Ovary (tissue), 9 donors: ENCODE measurements around the gene ASB11. TPM values are rescaled to one million over a fixed set of nuclear protein-coding genes. Genes with fewer than 3 reads are reported as not detected.

Experiments
- DNase-seq, 5 donors: peaks; one replicate each; pipeline ENCODE4 v3.0.0-alpha.2; 2019 to 2020
- H3K27ac ChIP-seq, 2 donors: fragments of 200-600 bp; one replicate each; pipeline versions ENCODE4 v1.5.1 to v1.8.0; 2019 to 2022
- H3K27me3 ChIP-seq: fragments of 200-600 bp; one replicate; pipeline ENCODE4 v1.8.0; 2022
- H3K36me3 ChIP-seq: fragments of 200-600 bp; sonication (generic); one replicate; pipeline ENCODE4 v1.5.1; 2019
- H3K4me1 ChIP-seq: one replicate; pipeline ENCODE4 v1.8.1; 2013; ENCODE audit warnings: mild to moderate bottlenecking, moderate library complexity; ENCODE audit not compliant: insufficient read depth
- H3K4me3 ChIP-seq: fragments of 200-600 bp; sonication (generic); one replicate; pipeline ENCODE4 v1.5.1; 2017
- H3K9me3 ChIP-seq, 2 donors: fragments of 200-600 bp in 1 of 2; sonication (generic) in 1 of 2; one replicate each; pipeline versions ENCODE4 v1.5.1 to v1.8.1; 2013 to 2019; ENCODE audit warnings: mild to moderate bottlenecking in 1 of 2, moderate library complexity in 1 of 2
- EP300 ChIP-seq: sonication (generic); formaldehyde crosslinking; IDR thresholded peaks from one replicate; pipeline ENCODE4 v1.6.1; 2017; ENCODE audit warnings: antibody characterized with exemption
- POLR2A ChIP-seq: fragments of 450-650 bp; IDR thresholded peaks from one replicate; pipeline ENCODE4 v1.6.1; 2017; ENCODE audit warnings: antibody characterized with exemption, mild to moderate bottlenecking, moderate library complexity
- WGBS, 3 donors: extraction: QIAGEN DNeasy Blood & Tissue Kit in 1 of 3; methylation state at CpG; one replicate each; pipeline versions ENCODE4 v1.1.5 to v1.1.7; 2013 to 2017; 5-methylcytosine and 5-hydroxymethylcytosine counted together
- intact Hi-C, 4 donors: fragments of 100-400 bp; cut with DNase I; formaldehyde crosslinking; loops; one replicate each; pipeline versions ENCODE4 v1.11.0 to v1.15.1; 2022 to 2023
- polyA plus RNA-seq, 2 donors: library from polyadenylated mRNA; stranded (reverse); fragments of 200-250 nt in 1 of 2; fragments of 350-450 nt in 1 of 2; fragmentation: Illumina TruSeq in 1 of 2; extraction: RNeasy Lipid Tissue Mini Kit (QIAGEN cat#74804) in 1 of 2; gene quantifications; one replicate each; pipeline ENCODE4 v1.2.3, GENCODE V29; 2013 to 2014
- total RNA-seq, 7 donors: library from RNA; depleted of rRNA in 2 of 7; stranded (reverse); fragments of >200 nt in 2 of 7; fragmentation: NEBNext Ultra II Directional in 3 of 7; extraction: Animal tissue kit (Norgen Biotek cat#: 25700) in 3 of 7; gene quantifications; one replicate each; pipeline versions ENCODE4 v1.1.0 to v1.2.4, GENCODE V29; 2016 to 2023
- TF ChIP-seq, protein P1 (sequence below), 3 donors: fragments of 450-650 bp in 2 of 3; fragments of 200-600 bp in 1 of 3; IDR thresholded peaks; one replicate each; pipeline versions ENCODE4 v1.5.1 to v1.8.0; 2016 to 2022; ENCODE audit warnings: antibody characterized with exemption in 3 of 3, mild to moderate bottlenecking in 1 of 3
- donor health status: DM: no; HTN: no; CAD: no; lungs with moderate emphysema.
- donor health status: DM: no; HTN: no; CAD: no.
- donor health status: Bipolar disorder and iron deficiency.
- donor health status: DM: yes; HTN: yes; CAD: no.
- donor health status: DM: no; HTN: no; CAD: no.
- donor health status: DM: yes; HTN: yes; CAD: no.

ASB11 gene
- total and polyA plus RNA-seq, 9 donors, result 0.06 to 0.08 TPM; not detected in 7

DNA sequence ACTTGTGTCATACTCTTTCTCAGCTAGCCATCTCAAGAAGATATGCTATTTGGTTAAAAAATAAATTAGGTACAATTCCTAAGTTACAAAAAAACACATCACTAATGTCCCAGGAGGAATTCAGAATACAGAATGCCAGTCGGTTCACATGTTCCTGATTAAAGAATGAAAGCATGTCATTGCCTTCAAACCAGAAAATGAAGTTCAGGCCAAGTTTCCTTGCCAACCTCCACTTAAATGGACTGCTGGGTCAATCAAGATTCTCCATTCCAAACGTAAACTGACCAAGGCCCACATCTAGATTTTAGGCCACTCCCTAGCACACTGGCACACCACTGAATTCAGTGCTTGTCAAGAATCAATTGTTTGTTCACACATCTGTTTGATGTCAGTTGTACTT lies 13.4 kb upstream of the ASB11 start:
- no peak for TF ChIP-seq POLR2A
- TF ChIP-seq, protein P1, sequence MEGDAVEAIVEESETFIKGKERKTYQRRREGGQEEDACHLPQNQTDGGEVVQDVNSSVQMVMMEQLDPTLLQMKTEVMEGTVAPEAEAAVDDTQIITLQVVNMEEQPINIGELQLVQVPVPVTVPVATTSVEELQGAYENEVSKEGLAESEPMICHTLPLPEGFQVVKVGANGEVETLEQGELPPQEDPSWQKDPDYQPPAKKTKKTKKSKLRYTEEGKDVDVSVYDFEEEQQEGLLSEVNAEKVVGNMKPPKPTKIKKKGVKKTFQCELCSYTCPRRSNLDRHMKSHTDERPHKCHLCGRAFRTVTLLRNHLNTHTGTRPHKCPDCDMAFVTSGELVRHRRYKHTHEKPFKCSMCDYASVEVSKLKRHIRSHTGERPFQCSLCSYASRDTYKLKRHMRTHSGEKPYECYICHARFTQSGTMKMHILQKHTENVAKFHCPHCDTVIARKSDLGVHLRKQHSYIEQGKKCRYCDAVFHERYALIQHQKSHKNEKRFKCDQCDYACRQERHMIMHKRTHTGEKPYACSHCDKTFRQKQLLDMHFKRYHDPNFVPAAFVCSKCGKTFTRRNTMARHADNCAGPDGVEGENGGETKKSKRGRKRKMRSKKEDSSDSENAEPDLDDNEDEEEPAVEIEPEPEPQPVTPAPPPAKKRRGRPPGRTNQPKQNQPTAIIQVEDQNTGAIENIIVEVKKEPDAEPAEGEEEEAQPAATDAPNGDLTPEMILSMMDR (IDR thresholded peaks at IDR 0.05), result no peak
- TF ChIP-seq EP300, result no peak
- Histone ChIP-seq H3K4me3 (no peak overlapping the region), H3K27me3 (no peaks in the 10 kb centered on the region), H3K9me3 (no peaks in the 10 kb centered on the region), H3K4me1 (no peaks in the 10 kb centered on the region), H3K27ac (no peak overlapping the region), H3K36me3 (no peaks in the 10 kb centered on the region)
- no peak for DNase-seq
- 48 to 54% (median 53%) methylated on average over 2 of the region's 2 CpGs for WGBS, 3 donors
- intact Hi-C loops, result no loop called here

DNA sequence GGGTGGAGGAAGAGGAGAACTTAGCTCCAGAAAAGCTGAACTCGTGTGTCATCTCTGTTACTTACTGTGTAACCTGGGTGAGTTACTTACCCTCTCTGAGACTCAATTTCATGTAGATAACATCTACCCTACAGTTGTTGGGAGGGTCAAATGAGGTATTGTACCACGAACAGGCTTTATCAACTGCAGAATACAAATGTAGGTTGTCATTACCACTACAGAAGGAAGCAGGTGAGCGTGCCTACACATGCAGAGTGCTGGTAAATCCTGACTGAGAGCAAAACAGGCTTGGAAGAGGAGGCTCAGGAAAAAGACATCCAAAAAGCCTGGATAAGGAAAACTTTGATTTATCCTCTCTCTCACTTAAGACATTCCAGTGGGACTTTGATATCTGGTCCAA lies 12.7 kb upstream of the ASB11 start:
- no peaks in the 10 kb centered on the region for H3K4me1 ChIP-seq
- 59 to 66% (median 60%) methylated on average over 3 of the region's 3 CpGs for WGBS, 3 donors

DNA sequence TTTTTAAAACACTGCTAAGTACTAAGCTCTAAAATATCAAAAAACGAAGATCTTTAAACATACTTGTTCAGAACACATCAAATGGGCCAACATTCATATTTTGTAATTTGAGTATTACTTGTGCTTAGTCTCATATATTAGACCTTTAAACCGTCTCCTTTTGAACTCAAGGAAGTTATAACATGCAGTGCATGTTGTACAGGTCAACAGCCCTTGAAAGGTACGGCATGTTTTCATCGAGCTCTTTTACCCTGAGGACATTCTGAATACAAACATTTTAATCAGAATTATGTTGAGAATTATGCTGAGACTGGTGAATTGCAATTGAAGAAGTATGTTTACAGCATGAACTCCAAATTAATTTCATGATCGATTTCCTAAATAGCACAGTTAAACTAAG lies 7.0 kb upstream of the ASB11 start:
- intact Hi-C loops, result no loop called here
- TF ChIP-seq EP300, result no peak
- TF ChIP-seq, protein P1 (IDR thresholded peaks at IDR 0.05), result no peak
- TF ChIP-seq POLR2A, result no peak
- Histone ChIP-seq H3K4me3 (no peak overlapping the region), H3K36me3 (no peaks in the 10 kb centered on the region), H3K27me3 (no peaks in the 10 kb centered on the region), H3K9me3 (no peaks in the 10 kb centered on the region), H3K27ac (no peak overlapping the region), H3K4me1 (no peaks in the 10 kb centered on the region)
- WGBS, 3 donors, result 60 to 76% (median 72%) methylated on average over 5 of the region's 5 CpGs
- DNase-seq, result no peak

More for the DNA sequence above, 12.7 kb upstream of the ASB11 start:
- Histone ChIP-seq H3K36me3 (no peaks in the 10 kb centered on the region), H3K4me3 (no peak overlapping the region), H3K27ac (no peak overlapping the region), H3K9me3 (no peaks in the 10 kb centered on the region), H3K27me3 (no peaks in the 10 kb centered on the region)
- no peak for TF ChIP-seq POLR2A
- TF ChIP-seq, protein P1 (IDR thresholded peaks at IDR 0.05), result no peak
- no peak for TF ChIP-seq EP300
- intact Hi-C loops, result no loop called here
- DNase-seq, result no peak

DNA sequence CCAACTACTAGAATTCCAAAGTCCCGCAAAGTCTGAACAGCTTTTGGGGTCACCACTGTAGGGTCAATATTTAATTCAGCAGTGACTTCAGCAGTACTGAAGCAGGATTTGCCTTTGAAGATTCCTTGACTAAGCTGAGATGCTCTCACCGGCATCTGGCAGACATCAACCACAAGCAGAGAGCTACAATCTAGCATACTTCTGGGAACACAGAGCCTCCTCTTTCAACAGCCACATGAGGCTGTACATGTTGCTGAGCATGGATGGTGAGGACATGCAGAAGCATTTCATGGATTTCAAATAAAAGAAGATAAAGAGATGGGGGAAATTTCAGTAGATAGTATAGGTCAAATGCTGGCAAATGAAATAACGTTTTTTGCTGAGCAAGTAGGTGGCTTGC lies 6.6 kb upstream of the ASB11 start:
- Histone ChIP-seq H3K27me3 (no peaks in the 10 kb centered on the region), H3K27ac (no peak overlapping the region), H3K9me3 (no peaks in the 10 kb centered on the region), H3K36me3 (no peaks in the 10 kb centered on the region), H3K4me3 (no peak overlapping the region), H3K4me1 (no peaks in the 10 kb centered on the region)
- 69 to 73% (median 70%) methylated on average over 3 of the region's 3 CpGs for WGBS, 3 donors
- intact Hi-C loops, result no loop called here
- DNase-seq, result no peak
- TF ChIP-seq, protein P1 (IDR thresholded peaks at IDR 0.05), result no peak
- TF ChIP-seq EP300, result no peak
- TF ChIP-seq POLR2A, result no peak

DNA sequence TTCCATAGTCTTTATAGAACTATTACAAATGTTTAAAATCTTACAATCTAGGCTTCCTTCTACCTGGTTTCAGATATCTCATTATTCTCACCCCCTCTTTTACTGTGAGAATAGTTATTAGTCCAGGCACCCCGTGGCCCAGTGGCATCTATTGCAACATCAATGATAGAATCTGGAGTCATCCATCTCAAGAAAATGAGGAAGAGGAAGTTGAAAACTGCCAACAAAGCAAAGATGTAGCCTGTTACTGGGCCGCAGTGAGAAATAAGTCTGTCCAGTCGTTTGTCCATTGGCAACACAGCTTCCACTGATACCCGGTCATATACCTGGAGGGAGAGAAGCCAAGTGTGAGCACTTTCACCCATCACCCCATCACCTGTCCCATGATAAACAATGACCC lies 6.0 kb upstream of the ASB11 start:
- H3K4me3 ChIP-seq, result no peak overlapping the region
- no peaks in the 10 kb centered on the region for H3K4me1 ChIP-seq
- no peaks in the 10 kb centered on the region for H3K27me3 ChIP-seq
- DNase-seq, result no peak
- TF ChIP-seq EP300 (no peak), POLR2A (no peak)
- TF ChIP-seq, protein P1 (IDR thresholded peaks at IDR 0.05), result no peak
- intact Hi-C loops, result no loop called here
- 71 to 76% (median 73%) methylated on average over 4 of the region's 4 CpGs for WGBS, 3 donors
- no peaks in the 10 kb centered on the region for H3K36me3 ChIP-seq
- no peaks in the 10 kb centered on the region for H3K9me3 ChIP-seq
- no peak overlapping the region for H3K27ac ChIP-seq
